Right renal cortex interstitium (tissue), 3 donors: Measurements from ENCODE around the gene TACSTD2. TPM values are rescaled to one million over a fixed set of nuclear protein-coding genes. Genes with fewer than 3 reads are reported as not detected.
"Not testable (repeated sequence)": the region's sequence is repeated elsewhere in the genome, so short reads cannot be mapped to it uniquely, and the experiment has no call there.

Experiments used
- DNase-seq, 3 donors: peaks; one replicate each; pipeline ENCODE4 v3.0.0-alpha.2; 2013; ENCODE audit warnings: low read depth in 3 of 3, low spot score in 2 of 3
- polyA plus RNA-seq, 3 donors: library from polyadenylated mRNA; unstranded; fragments of 120-200 nt; gene quantifications; one replicate each; pipeline ENCODE4 v1.2.1, GENCODE V29; 2013; ENCODE audit not compliant: insufficient read length in 3 of 3

The TACSTD2 gene
- polyA plus RNA-seq, 3 donors: 25.1 to 50.7 (median 32.3) TPM

GRCh38 chr1:58568271-58568860 is 8.7 kb downstream of the TACSTD2 start:
- DNase-seq: no peak

DNA sequence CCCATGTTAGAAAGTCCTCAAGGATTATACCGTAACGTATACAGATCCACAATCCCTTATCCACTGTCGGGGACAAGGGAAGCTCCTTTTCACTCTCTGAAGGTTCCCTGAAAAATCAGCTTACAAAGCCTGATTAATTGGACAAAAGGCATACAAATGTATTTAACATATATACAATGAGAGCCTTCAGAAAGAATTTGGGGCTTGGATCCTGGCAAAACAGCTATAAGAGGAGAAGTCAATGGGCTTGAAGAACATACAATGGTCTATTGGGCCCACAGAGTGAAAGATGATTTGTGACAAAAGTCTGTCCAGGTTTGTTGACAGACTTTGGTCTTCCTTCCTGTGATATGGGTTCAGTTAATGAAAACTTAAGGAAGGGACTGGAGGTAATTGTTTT is 10.7 kb downstream of the TACSTD2 start:
- no peak for DNase-seq

DNA sequence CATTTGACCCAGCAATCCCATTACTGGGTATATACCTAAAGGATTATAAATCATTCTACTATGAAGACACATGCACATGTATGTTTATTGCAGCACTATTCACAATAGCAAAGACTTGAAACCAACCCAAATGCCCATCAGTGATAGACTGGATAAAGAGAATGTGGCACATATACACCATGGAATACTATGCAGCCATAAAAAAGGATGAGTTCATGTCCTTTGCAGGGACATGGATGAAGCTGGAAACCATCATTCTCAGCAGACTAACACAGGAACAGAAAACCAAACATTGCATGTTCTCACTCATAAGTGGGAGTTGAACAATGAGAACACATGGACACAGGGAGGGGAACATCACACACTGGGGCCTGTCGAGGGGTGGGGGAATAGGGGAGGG is 13.3 kb downstream of the TACSTD2 start:
- DNase-seq: not testable (repeated sequence)

- DNase-seq: no peak
Measured at GRCh38 chr1:58561633-58562032, 15.4 kb downstream of the TACSTD2 start.

GRCh38 chr1:58555393-58555792 is 21.7 kb downstream of the TACSTD2 start:
- no peak for DNase-seq

- DNase-seq: no peak
Measured at GRCh38 chr1:58551186-58552140, 25.6 kb downstream of the TACSTD2 start.

DNA sequence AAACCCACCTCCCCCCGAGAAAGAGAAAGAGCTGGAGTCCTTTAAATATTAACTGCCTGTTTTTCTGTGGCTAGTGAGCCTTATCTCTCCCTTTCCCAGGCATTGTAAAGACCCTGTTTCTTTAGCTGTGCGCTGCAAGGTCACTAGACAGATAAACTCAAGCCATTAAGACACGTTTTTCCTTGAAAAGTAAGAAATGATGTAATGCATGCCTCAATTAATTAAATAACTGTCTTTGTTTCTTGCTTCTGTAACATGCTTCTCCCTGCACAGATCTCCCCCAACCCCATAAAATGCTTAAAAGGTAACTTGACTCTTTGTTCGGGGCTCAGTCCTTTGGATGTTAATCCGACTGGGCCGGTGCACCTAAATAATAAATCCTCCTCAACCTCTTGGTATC is 27.8 kb downstream of the TACSTD2 start:
- not testable (repeated sequence) for DNase-seq

- no peak for DNase-seq
Measured at GRCh38 chr1:58548371-58548770, 28.7 kb downstream of the TACSTD2 start.

DNA sequence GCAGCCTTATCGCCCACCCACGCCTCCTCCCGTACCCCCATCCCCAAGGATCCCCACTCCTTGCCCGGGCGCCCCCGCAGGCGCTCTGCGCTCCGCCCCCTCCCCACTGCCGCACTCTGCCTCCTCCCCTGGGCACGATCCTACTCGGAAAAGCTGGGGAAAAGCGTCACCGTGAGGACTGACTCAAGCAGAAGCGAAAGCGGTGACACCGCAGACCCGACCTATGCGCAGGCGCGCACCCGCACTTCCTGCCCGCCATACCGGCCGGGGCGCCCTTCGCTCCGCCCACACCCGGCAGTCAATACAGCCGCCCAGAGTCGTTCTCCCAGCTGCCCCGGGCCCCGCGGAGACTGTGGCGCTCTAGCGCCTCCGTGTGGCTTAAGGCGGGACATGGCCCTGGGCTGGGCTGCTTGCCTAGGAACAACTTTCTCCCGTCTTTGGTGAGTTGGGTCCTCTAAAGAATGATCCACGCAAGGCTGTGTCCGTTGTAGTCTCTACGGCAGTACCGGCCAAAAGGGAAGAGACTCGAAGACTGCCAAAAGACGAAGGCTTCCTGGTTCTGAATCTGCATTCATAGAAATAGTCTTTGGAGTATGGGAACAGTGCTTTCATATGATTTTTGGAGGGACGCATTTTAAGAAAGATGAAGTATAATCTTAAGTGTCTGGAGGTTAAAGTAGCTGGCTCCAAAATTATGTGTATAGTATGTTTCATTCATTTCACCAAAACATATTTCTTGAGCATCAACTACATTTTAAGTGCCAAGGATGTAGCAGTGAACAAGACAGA is 30.3 kb downstream of the TACSTD2 start, which contains the start of gene OMA1:
OMA1 (minus strand) TSS at position 207 of the 789 bp plus-strand sequence. CDS start 7,432 bp downstream, outside the sequence.
- DNase-seq: peak; percentile 88 to 92 (median 89)

- DNase-seq: peak; percentile 57 to 66 (median 60)
Measured at GRCh38 chr1:58545591-58546519, 31.2 kb downstream of the TACSTD2 start.

DNA sequence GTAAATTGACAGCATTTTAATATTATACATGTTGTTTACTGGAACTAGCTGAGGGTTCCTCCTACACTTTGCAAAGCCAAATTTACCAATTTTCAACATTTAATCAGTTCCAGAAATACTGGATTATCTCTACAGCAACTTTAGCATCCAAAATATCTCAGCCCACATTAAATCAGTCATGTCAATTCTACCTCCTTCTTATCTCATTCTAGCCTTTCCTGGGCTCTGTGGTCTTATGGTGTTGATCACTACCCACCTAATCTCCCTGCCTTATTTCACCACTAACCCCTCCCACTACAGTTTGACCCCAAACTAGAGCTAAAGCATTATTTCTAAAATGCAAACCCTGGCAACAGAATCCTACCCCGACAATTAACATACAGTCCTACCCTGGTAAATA is 33.8 kb downstream of the TACSTD2 start:
- no peak for DNase-seq

DNA sequence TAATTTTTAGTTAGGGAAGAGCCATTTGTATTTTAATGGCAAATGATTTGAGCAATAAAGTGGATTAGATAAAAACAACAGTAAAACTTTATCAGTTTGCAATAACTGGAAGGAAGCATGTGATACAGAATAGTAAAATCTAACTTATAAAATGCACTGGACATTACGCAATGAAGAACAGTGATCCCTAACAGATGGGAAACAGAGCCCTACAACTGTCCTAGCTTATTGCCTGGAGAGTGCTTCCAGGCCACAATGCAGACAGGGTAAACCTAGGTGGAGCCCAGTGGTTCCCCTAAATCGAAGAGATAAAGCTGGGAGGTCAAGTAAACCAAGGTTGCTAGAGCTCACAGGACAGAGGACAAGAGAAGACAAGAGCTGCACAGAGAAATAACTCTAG is 37.5 kb downstream of the TACSTD2 start:
- no peak for DNase-seq

- DNase-seq: no peak
Measured at GRCh38 chr1:58538821-58539220, 38.2 kb downstream of the TACSTD2 start.

- not testable (repeated sequence) for DNase-seq
Measured at GRCh38 chr1:58531842-58532241, 45.2 kb downstream of the TACSTD2 start.

DNA sequence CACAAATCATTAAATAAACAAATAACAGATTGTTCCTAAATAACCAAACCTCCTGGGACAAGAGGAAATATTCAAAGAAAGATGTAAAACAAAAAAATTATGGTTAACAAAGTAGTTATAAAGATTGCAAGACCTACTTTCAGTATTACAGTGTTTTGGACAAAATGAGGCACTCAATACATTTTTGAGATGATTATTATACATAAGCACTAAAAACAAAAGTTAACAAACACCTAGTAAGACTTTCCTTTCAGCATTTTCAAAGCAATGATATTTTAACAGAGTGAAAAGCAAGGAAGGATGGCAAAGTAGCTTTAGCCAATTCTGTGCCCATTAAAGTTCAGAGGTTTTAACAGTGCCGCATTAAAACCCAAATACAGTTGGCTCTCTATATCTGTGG is 47.8 kb downstream of the TACSTD2 start:
- DNase-seq: no peak

DNA sequence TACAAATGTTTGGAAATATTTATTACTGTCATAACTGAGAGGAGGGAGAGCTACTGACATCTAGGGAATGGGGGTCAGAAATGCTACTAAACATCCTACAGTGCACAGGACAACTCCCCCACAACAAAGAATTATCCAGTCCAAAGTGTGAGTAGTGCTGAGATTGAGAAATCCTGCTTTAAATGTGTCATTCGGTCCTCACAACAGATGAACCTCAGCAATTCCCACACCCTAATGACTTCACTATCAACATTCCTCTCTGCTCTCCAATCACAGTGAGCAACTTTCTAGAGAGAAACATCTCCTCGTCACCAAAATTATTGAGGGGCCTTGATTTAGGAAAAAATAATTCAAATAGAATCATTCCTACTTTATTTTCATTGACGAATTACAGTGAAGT is 48.5 kb downstream of the TACSTD2 start:
- no peak for DNase-seq
